Adrenal gland (tissue), 12 donors: ENCODE data around the gene PPARGC1A. TPM values are rescaled to one million over a fixed set of nuclear protein-coding genes. Genes with fewer than 3 reads are reported as not detected.
A peak's percentile ranks its signal among the peaks of the same experiment; 100 is the strongest.

ENCODE experiments used
- DNase-seq, 7 donors: peaks; one replicate each; pipeline ENCODE4 v3.0.0-alpha.2; 2019 to 2020
- H3K27ac ChIP-seq, 5 donors: fragments of 200-600 bp; sonication (generic) in 4 of 5; 1 replicate in 3 of 5; 2 replicates in 2 of 5; pipeline versions ENCODE4 v1.5.1 to v1.8.0; 2016 to 2020; ENCODE audit warnings: mild to moderate bottlenecking in 1 of 5
- H3K27me3 ChIP-seq: fragments of 200-600 bp; 2 replicates; pipeline ENCODE4 v1.8.0; 2021
- H3K36me3 ChIP-seq, 2 donors: fragments of 200-600 bp; replicated peaks in 1 of 2; 1 replicate in 1 of 2; 2 replicates in 1 of 2; pipeline versions ENCODE4 v1.5.1 to v1.8.0; 2018 to 2022
- H3K4me1 ChIP-seq, 2 donors: fragments of 200-600 bp; replicated peaks in 1 of 2; 1 replicate in 1 of 2; 2 replicates in 1 of 2; pipeline versions ENCODE4 v1.5.1 to v1.8.0; 2018 to 2021
- H3K4me3 ChIP-seq, 4 donors: fragments of 200-600 bp; sonication (generic) in 3 of 4; one replicate each; pipeline ENCODE4 v1.5.1; 2016 to 2018
- H3K9me3 ChIP-seq, 3 donors: fragments of 200-600 bp; sonication (generic) in 1 of 3; replicated peaks in 1 of 3; 1 replicate in 2 of 3; 2 replicates in 1 of 3; pipeline versions ENCODE4 v1.5.1 to v1.8.0; 2016 to 2021
- CTCF ChIP-seq, 6 experiments: fragments of 450-650 bp in 4 of 6; fragments of 200-600 bp in 2 of 6; sonication (generic) in 1 of 6; IDR thresholded peaks; 1 replicate in 5 of 6; 2 replicates in 1 of 6; pipeline versions ENCODE4 v1.5.1 to v1.8.0; 2016 to 2021; ENCODE audit warnings: antibody characterized with exemption in 6 of 6, mild to moderate bottlenecking in 2 of 6, moderate library complexity in 1 of 6
- POLR2A ChIP-seq, 2 donors: fragments of 450-650 bp; IDR thresholded peaks; one replicate each; pipeline ENCODE4 v1.6.1; 2017; ENCODE audit warnings: antibody characterized with exemption in 2 of 2, mild to moderate bottlenecking in 2 of 2, moderate library complexity in 1 of 2
- WGBS, 4 donors: extraction: QIAGEN DNeasy Blood & Tissue Kit in 2 of 4; methylation state at CpG; one replicate each; pipeline versions ENCODE4 v1.1.5 to v1.1.7; 2013 to 2017; 5-methylcytosine and 5-hydroxymethylcytosine counted together
- intact Hi-C, 2 donors: fragments of 100-400 bp; cut with DNase I; formaldehyde crosslinking; loops; one replicate each; pipeline versions ENCODE4 v1.14.1 to v1.15.0; 2022 to 2023
- polyA plus RNA-seq, 3 donors: library from polyadenylated mRNA; stranded (reverse); fragments of 200-250 nt in 2 of 3; fragments of 350-450 nt in 1 of 3; fragmentation: Illumina TruSeq in 1 of 3; extraction: RNeasy Lipid Tissue Mini Kit (QIAGEN cat#74804) in 1 of 3; gene quantifications; one replicate each; pipeline ENCODE4 v1.2.3, GENCODE V29; 2013 to 2014
- total RNA-seq, 9 donors: library from RNA; depleted of rRNA in 4 of 9; stranded (reverse); fragments of >200 nt in 4 of 9; fragments of 120-200 nt in 1 of 9; fragmentation: NEBNext Ultra II Directional in 1 of 9; extraction: Animal tissue kit (Norgen Biotek cat#: 25700) in 1 of 9; gene quantifications; one replicate each; pipeline versions ENCODE4 v1.1.0 to v1.2.4, GENCODE V29; 2013 to 2023
- donor health status: healthy with polysubstance abuse.
- donor health status: Bipolar disorder and iron deficiency.
- donor health status: DM: yes; HTN: yes; CAD: no.
- donor health status: DM: no; HTN: no; CAD: no.
- donor health status: DM: no; HTN: no; CAD: no.
- donor health status: DM: yes; HTN: yes; CAD: no.

PPARGC1A gene
- total and polyA plus RNA-seq, 12 donors = 1.6 to 14.3 (median 5.5) TPM

GRCh38 chr4:23855912-23856605, 33.8 kb downstream of the PPARGC1A start:
- TF ChIP-seq POLR2A (IDR thresholded peaks at IDR 0.05) = no peak
- TF ChIP-seq CTCF (IDR thresholded peaks at IDR 0.05) = no peak
- Histone ChIP-seq H3K27me3 (no peaks in the 10 kb centered on the region), H3K4me1 (peaks cover 4 to 6% of the 10 kb centered on the region in 2 donors), H3K36me3 (no peaks in the 10 kb centered on the region), H3K4me3 (no peak overlapping the region), H3K27ac (peak overlapping the region in 1 of 5 donors; percentile 5), H3K9me3 (no peaks in the 10 kb centered on the region)
- no peak for DNase-seq
- intact Hi-C loops = no loop called here
- 76 to 86% (median 78%) methylated on average over 5 of the region's 5 CpGs for WGBS, 4 donors

- WGBS, 4 donors = 62 to 70% (median 67%) methylated on average over 4 of the region's 4 CpGs
- Histone ChIP-seq H3K4me1 (peaks cover 4 to 6% of the 10 kb centered on the region in 2 donors), H3K27me3 (no peaks in the 10 kb centered on the region), H3K27ac (no peak overlapping the region), H3K4me3 (no peak overlapping the region), H3K36me3 (no peaks in the 10 kb centered on the region), H3K9me3 (no peaks in the 10 kb centered on the region)
- intact Hi-C loops = no loop called here
- TF ChIP-seq POLR2A (IDR thresholded peaks at IDR 0.05) (no peak), CTCF (IDR thresholded peaks at IDR 0.05) (no peak)
- no peak for DNase-seq
These were observed 35.7 kb downstream of the PPARGC1A start for GRCh38 chr4:23853986-23854660.

GRCh38 chr4:23851464-23851863, 38.4 kb downstream of the PPARGC1A start:
- TF ChIP-seq POLR2A (IDR thresholded peaks at IDR 0.05) = no peak
- no peak for TF ChIP-seq CTCF (IDR thresholded peaks at IDR 0.05)
- Histone ChIP-seq H3K4me3 (no peak overlapping the region), H3K36me3 (no peaks in the 10 kb centered on the region), H3K27ac (no peak overlapping the region), H3K4me1 (peaks cover under 1 to 4% of the 10 kb centered on the region in 2 donors), H3K9me3 (no peaks in the 10 kb centered on the region), H3K27me3 (no peaks in the 10 kb centered on the region)
- 89 to 94% (median 91%) methylated on average over 2 of the region's 2 CpGs for WGBS, 4 donors
- no peak for DNase-seq
- intact Hi-C loops = no loop called here

- WGBS, 4 donors = 91 to 99% (median 98%) methylated on average over 2 of the region's 2 CpGs
- Histone ChIP-seq H3K27ac (no peak overlapping the region), H3K4me3 (no peak overlapping the region), H3K4me1 (no peaks in the 10 kb centered on the region), H3K27me3 (no peaks in the 10 kb centered on the region), H3K9me3 (no peaks in the 10 kb centered on the region), H3K36me3 (no peaks in the 10 kb centered on the region)
- intact Hi-C loops = no loop called here
- no peak for DNase-seq
- no peak for TF ChIP-seq POLR2A (IDR thresholded peaks at IDR 0.05)
- no peak for TF ChIP-seq CTCF (IDR thresholded peaks at IDR 0.05)
These were observed 42.7 kb downstream of the PPARGC1A start for GRCh38 chr4:23847158-23847557.
